Measurements from ENCODE around the gene CAMKMT.

CAMKMT gene

GRCh38 chr2:44605511-44605910 is 243.8 kb downstream of the CAMKMT start:
- H3K79me2 ChIP-seq (ENCODE audit: insufficient read depth, low read length) = no peaks in the 10 kb centered on the region
- no peak overlapping the region for H3K27ac ChIP-seq (ENCODE audit: low read depth, low read length)
- no peaks in the 10 kb centered on the region for H3K9me2 ChIP-seq (replicated peaks; ENCODE audit: insufficient read depth, low read length)
- H3K36me3 ChIP-seq (ENCODE audit: low read length) = no peaks in the 10 kb centered on the region; the same call in 1 of the 2 replicates
- H3K9ac ChIP-seq (ENCODE audit: low read length) = no peak overlapping the region
- H4K20me1 ChIP-seq (ENCODE audit: low read depth, low read length) = no peaks in the 10 kb centered on the region
- TF ChIP-seq EZH2phosphoT487 (conservative IDR thresholded peaks at IDR 0.05; ENCODE audit: low read length) (no peak), CTCF (IDR thresholded peaks at IDR 0.05; ENCODE audit: insufficient read depth, low read length, poor library complexity, severe bottlenecking) (no peak)
- H3K4me2 ChIP-seq (ENCODE audit: low read depth, low read length, poor library complexity, severe bottlenecking) = no peak overlapping the region
- H3K27me3 ChIP-seq (ENCODE audit: low read length) = no peaks in the 10 kb centered on the region
- no peak overlapping the region for H2AFZ ChIP-seq (ENCODE audit: low read depth, low read length, severe bottlenecking)
- no peak overlapping the region for H3K4me3 ChIP-seq (ENCODE audit: insufficient read depth, low read length, poor library complexity, severe bottlenecking)
- no peaks in the 10 kb centered on the region for H3K9me3 ChIP-seq (ENCODE audit: insufficient read depth, low read length)
- H3F3A ChIP-seq (ENCODE audit: insufficient read depth) = no peaks in the 10 kb centered on the region

DNA sequence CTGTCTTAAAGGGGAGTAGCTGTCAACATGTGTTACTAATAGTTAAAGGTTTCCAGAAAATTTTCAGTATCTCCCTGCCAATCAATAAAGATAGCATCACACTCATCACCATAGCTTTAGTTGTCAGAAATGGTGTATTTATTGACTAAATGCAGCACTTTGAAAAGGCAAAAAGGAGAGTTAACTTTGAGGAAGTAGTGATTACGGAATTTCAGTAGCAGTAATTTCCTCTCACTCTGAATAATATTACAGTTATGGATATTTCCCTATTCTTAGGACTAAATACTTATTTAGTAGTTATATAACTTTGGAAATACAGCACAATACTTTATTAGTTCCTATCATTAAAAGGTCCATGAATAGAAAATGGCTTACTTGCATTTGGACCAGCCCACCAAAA is 250.5 kb downstream of the CAMKMT start:
- TF ChIP-seq CTCF (IDR thresholded peaks at IDR 0.05; ENCODE audit: insufficient read depth, low read length, poor library complexity, severe bottlenecking) = no peak
- no peak for TF ChIP-seq EZH2phosphoT487 (conservative IDR thresholded peaks at IDR 0.05; ENCODE audit: low read length)
- H3K27me3 ChIP-seq (ENCODE audit: low read length) = no peaks in the 10 kb centered on the region
- no peaks in the 10 kb centered on the region for H3K9me3 ChIP-seq (ENCODE audit: insufficient read depth, low read length)
- no peaks in the 10 kb centered on the region for H3K9me2 ChIP-seq (replicated peaks; ENCODE audit: insufficient read depth, low read length)
- H3K9ac ChIP-seq (ENCODE audit: low read length) = no peak overlapping the region
- no peaks in the 10 kb centered on the region for H4K20me1 ChIP-seq (ENCODE audit: low read depth, low read length)
- no peak overlapping the region for H3K27ac ChIP-seq (ENCODE audit: low read depth, low read length)
- H3K4me2 ChIP-seq (ENCODE audit: low read depth, low read length, poor library complexity, severe bottlenecking) = no peak overlapping the region
- no peaks in the 10 kb centered on the region for H3K36me3 ChIP-seq (ENCODE audit: low read length)
- H2AFZ ChIP-seq (ENCODE audit: low read depth, low read length, severe bottlenecking) = no peak overlapping the region
- no peaks in the 10 kb centered on the region for H3K79me2 ChIP-seq (ENCODE audit: insufficient read depth, low read length)
- H3K4me3 ChIP-seq (ENCODE audit: insufficient read depth, low read length, poor library complexity, severe bottlenecking) = no peak overlapping the region
- H3F3A ChIP-seq (ENCODE audit: insufficient read depth) = no peaks in the 10 kb centered on the region

GRCh38 chr2:44614940-44615339 is 253.2 kb downstream of the CAMKMT start:
- no peak overlapping the region for H3K9ac ChIP-seq (ENCODE audit: low read length)
- no peak overlapping the region for H3K4me2 ChIP-seq (ENCODE audit: low read depth, low read length, poor library complexity, severe bottlenecking)
- no peaks in the 10 kb centered on the region for H3K79me2 ChIP-seq (ENCODE audit: insufficient read depth, low read length)
- no peaks in the 10 kb centered on the region for H4K20me1 ChIP-seq (ENCODE audit: low read depth, low read length)
- H2AFZ ChIP-seq (ENCODE audit: low read depth, low read length, severe bottlenecking) = no peak overlapping the region
- H3K4me3 ChIP-seq (ENCODE audit: insufficient read depth, low read length, poor library complexity, severe bottlenecking) = no peak overlapping the region
- H3K9me2 ChIP-seq (replicated peaks; ENCODE audit: insufficient read depth, low read length) = no peaks in the 10 kb centered on the region
- no peaks in the 10 kb centered on the region for H3K36me3 ChIP-seq (ENCODE audit: low read length)
- TF ChIP-seq EZH2phosphoT487 (conservative IDR thresholded peaks at IDR 0.05; ENCODE audit: low read length) = no peak
- no peak for TF ChIP-seq CTCF (IDR thresholded peaks at IDR 0.05; ENCODE audit: insufficient read depth, low read length, poor library complexity, severe bottlenecking)
- H3K27ac ChIP-seq (ENCODE audit: low read depth, low read length) = no peak overlapping the region
- no peaks in the 10 kb centered on the region for H3K27me3 ChIP-seq (ENCODE audit: low read length)
- H3K9me3 ChIP-seq (ENCODE audit: insufficient read depth, low read length) = no peaks in the 10 kb centered on the region
- no peaks in the 10 kb centered on the region for H3F3A ChIP-seq (ENCODE audit: insufficient read depth)
